ENCODE data around the gene PSMD2. TPM values are rescaled to one million over a fixed set of nuclear protein-coding genes. Genes with fewer than 3 reads are reported as not detected.

The PSMD2 gene
- total RNA-seq (2021) (622 and 645 TPM in 2 replicates), Bru-seq, nascent RNA (percentile 93 among the genes with signal in this experiment), BruChase-seq, experiment 1, labeled RNA remaining after a 2-hour chase (percentile 96 among the genes with signal in this experiment), BruChase-seq, experiment 2, labeled RNA remaining after a 6-hour chase (percentile 99 among the genes with signal in this experiment)
- long read RNA-seq, transcript PSMD2-201 (21 exons, 3,449 nt) = major isoform, 2,535 of 2,892 reads
- long read RNA-seq, partial matches to known transcripts = 129 of 2,892 reads
- long read RNA-seq, other reads (novel, unspliced or antisense) = 226 of 2,892 reads

GRCh38 chr3:184298759-184299487 lies at the start of gene PSMD2:
Gene PSMD2, plus strand, starts transcription at chr3:184299241. Its CDS starts 26 bp downstream, at chr3:184299267.
- TF ChIP-seq CTCF (conservative IDR thresholded peaks at IDR 0.05; ENCODE audit: low read depth, low read length) = no peak
- TF ChIP-seq EZH2 (IDR thresholded peaks at IDR 0.05; ENCODE audit: borderline replicate concordance, low read depth, low read length, poor library complexity, severe bottlenecking) = no peak
- H3K27me3 ChIP-seq (replicated peaks; ENCODE audit: insufficient read depth, low read depth, low read length, poor library complexity) = no peaks in the 10 kb centered on the region
- peak; percentile 98 for DNase-seq (ENCODE audit: low spot score)
- peaks cover 42% of the 10 kb centered on the region for H3K36me3 ChIP-seq (ENCODE audit: insufficient read depth, low read length, poor library complexity, severe bottlenecking)
- POLR2A ChIA-PET (ENCODE audit: low non-redundant PET) = no interaction called here
- peaks cover 9% of the 10 kb centered on the region for H3K4me1 ChIP-seq (ENCODE audit: insufficient read depth, low read length, poor library complexity, severe bottlenecking)
- no TSS peak for BruUV-seq (replicated peaks)
- CTCF ChIA-PET = no interaction called here
- intact Hi-C loops (cut with micrococcal nuclease; ENCODE audit: unreplicated experiment) = loop anchor here (5.0 kb wide), 1 partner anchor 127 kb away; the partner anchor contains the start of gene AP2M1
- H3K9me3 ChIP-seq (ENCODE audit: low read depth, low read length, poor library complexity, severe bottlenecking) = no peaks in the 10 kb centered on the region
- H3K4me3 ChIP-seq (ENCODE audit: low read depth, low read length, poor library complexity, severe bottlenecking) = peak within 1 kb of the TSS; percentile 88
- peak within 1 kb of the TSS; percentile 80 for H3K27ac ChIP-seq (ENCODE audit: low read depth, low read length, poor library complexity, severe bottlenecking)

- H3K27me3 ChIP-seq (replicated peaks; ENCODE audit: insufficient read depth, low read depth, low read length, poor library complexity) = no peaks in the 10 kb centered on the region
- peak within 1 kb of the TSS; percentile 84 for H3K4me3 ChIP-seq (ENCODE audit: low read depth, low read length, poor library complexity, severe bottlenecking)
- peak within 1 kb of the TSS; percentile 94 for H3K27ac ChIP-seq (ENCODE audit: low read depth, low read length, poor library complexity, severe bottlenecking)
- DNase-seq (ENCODE audit: low spot score) = peak; percentile 97
- intact Hi-C loops (cut with micrococcal nuclease; ENCODE audit: unreplicated experiment) = loop anchor here (2.0 to 5.0 kb wide), 2 partner anchors 117 to 355 kb away; no protein-coding TSS in a partner anchor
- BruUV-seq (replicated peaks) = TSS peak; percentile 42
- H3K36me3 ChIP-seq (ENCODE audit: insufficient read depth, low read length, poor library complexity, severe bottlenecking) = peaks cover 9% of the 10 kb centered on the region
- TF ChIP-seq EZH2 (IDR thresholded peaks at IDR 0.05; ENCODE audit: borderline replicate concordance, low read depth, low read length, poor library complexity, severe bottlenecking) (no peak), CTCF (conservative IDR thresholded peaks at IDR 0.05; ENCODE audit: low read depth, low read length) (no peak; the same call in 1 of the 2 replicates)
- POLR2A ChIA-PET (ENCODE audit: low non-redundant PET) = no interaction called here
- CTCF ChIA-PET = interaction anchor here (0.6 to 0.9 kb wide), 3 partner anchors 10 to 13 kb away, joined by 3 to 11 read pairs (median 3); no protein-coding TSS in a partner anchor
- H3K9me3 ChIP-seq (ENCODE audit: low read depth, low read length, poor library complexity, severe bottlenecking) = no peaks in the 10 kb centered on the region
- H3K4me1 ChIP-seq (ENCODE audit: insufficient read depth, low read length, poor library complexity, severe bottlenecking) = no peaks in the 10 kb centered on the region
Observed at GRCh38 chr3:184249412-184250166, 49.5 kb upstream of the PSMD2 start, which contains the start of gene EEF1AKMT4. Gene EEF1AKMT4, plus strand, starts transcription at chr3:184249672. Its CDS starts 23 bp downstream, at chr3:184249695.

GRCh38 chr3:184250167-184250828 lies 48.7 kb upstream of the PSMD2 start:
- peak; percentile 94 for DNase-seq (ENCODE audit: low spot score)
- POLR2A ChIA-PET (ENCODE audit: low non-redundant PET) = no interaction called here
- TF ChIP-seq EZH2 (IDR thresholded peaks at IDR 0.05; ENCODE audit: borderline replicate concordance, low read depth, low read length, poor library complexity, severe bottlenecking) (no peak), CTCF (conservative IDR thresholded peaks at IDR 0.05; ENCODE audit: low read depth, low read length) (peak; percentile 91)
- Histone ChIP-seq H3K27ac (ENCODE audit: low read depth, low read length, poor library complexity, severe bottlenecking) (peak overlapping the region; percentile 40), H3K4me1 (ENCODE audit: insufficient read depth, low read length, poor library complexity, severe bottlenecking) (no peaks in the 10 kb centered on the region), H3K9me3 (ENCODE audit: low read depth, low read length, poor library complexity, severe bottlenecking) (no peaks in the 10 kb centered on the region), H3K36me3 (ENCODE audit: insufficient read depth, low read length, poor library complexity, severe bottlenecking) (peaks cover 3% of the 10 kb centered on the region), H3K27me3 (replicated peaks; ENCODE audit: insufficient read depth, low read depth, low read length, poor library complexity) (no peaks in the 10 kb centered on the region), H3K4me3 (ENCODE audit: low read depth, low read length, poor library complexity, severe bottlenecking) (peak overlapping the region; percentile 84)
- CTCF ChIA-PET = interaction anchor here (0.6 to 0.9 kb wide), 2 partner anchors 10 to 12 kb away, joined by 3 to 11 read pairs; no protein-coding TSS in a partner anchor
- BruUV-seq (replicated peaks) = no TSS peak
- intact Hi-C loops (cut with micrococcal nuclease; ENCODE audit: unreplicated experiment) = no loop called here
